ENCODE data around the gene LTC4S.
"Not testable (repeated sequence)": the region's sequence is repeated elsewhere in the genome, so short reads cannot be mapped to it uniquely, and the experiment has no call there.

The LTC4S gene

DNA sequence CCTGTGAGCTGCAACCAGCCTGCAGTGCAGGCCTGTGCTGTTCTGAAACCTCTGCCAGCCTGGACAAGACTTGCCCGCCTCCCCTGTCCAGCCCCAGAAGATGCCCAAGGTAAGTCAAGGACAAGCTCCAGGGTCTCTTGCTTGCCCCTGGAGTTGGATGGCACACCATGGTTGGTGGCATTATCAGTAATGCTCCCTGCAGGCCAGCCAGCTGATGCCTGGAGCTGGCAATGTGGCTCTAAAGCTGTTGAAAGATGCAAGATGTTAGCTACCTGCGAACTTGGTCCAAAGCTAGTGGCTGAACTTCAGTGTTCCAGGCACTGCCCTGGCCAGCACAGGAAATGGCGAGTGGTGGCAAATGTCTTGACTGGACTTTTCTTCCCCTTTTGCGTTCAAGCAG is 14.0 kb upstream of the LTC4S start:
- DNase-seq = no peak
- Histone ChIP-seq H3K27me3 (replicated peaks; ENCODE audit: control insufficient read depth, insufficient read depth, low read length, poor library complexity, severe bottlenecking) (no peaks in the 10 kb centered on the region), H3K27ac (ENCODE audit: insufficient read depth, low read length, poor library complexity, severe bottlenecking) (no peak overlapping the region), H3K4me3 (ENCODE audit: insufficient read depth, low read depth, low read length, poor library complexity, severe bottlenecking) (no peak overlapping the region), H3K36me3 (ENCODE audit: control insufficient read depth, insufficient read depth, low read length) (peaks cover 41% of the 10 kb centered on the region), H3K9me3 (ENCODE audit: control insufficient read depth, low read length) (no peaks in the 10 kb centered on the region), H3K4me1 (ENCODE audit: control insufficient read depth, insufficient read depth, low read length, poor library complexity, severe bottlenecking) (no peaks in the 10 kb centered on the region)

DNA sequence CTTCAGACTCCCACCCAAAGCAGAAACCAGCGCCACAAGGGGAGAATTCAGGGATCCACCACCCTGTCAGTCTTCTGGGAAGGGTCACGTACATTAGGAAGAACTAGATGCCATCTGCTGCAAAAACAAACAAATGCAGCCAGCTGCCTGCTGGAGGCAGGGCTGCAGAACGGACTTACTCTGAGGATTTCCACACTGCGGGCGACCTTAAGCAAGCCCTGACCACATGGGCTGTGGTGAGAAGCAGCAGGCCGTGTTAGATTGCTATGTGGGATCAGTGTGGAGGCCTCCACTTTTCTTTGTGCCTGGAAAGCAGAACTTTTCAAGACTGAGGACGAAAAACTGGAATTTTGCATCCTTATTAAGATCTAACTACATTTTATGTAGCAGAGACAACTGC is 13.4 kb upstream of the LTC4S start:
- no peak overlapping the region for H3K4me3 ChIP-seq (ENCODE audit: insufficient read depth, low read depth, low read length, poor library complexity, severe bottlenecking)
- H3K36me3 ChIP-seq (ENCODE audit: control insufficient read depth, insufficient read depth, low read length) = peaks cover 37% of the 10 kb centered on the region
- H3K4me1 ChIP-seq (ENCODE audit: control insufficient read depth, insufficient read depth, low read length, poor library complexity, severe bottlenecking) = no peaks in the 10 kb centered on the region
- no peak for DNase-seq
- H3K27ac ChIP-seq (ENCODE audit: insufficient read depth, low read length, poor library complexity, severe bottlenecking) = no peak overlapping the region
- H3K9me3 ChIP-seq (ENCODE audit: control insufficient read depth, low read length) = no peaks in the 10 kb centered on the region
- H3K27me3 ChIP-seq (replicated peaks; ENCODE audit: control insufficient read depth, insufficient read depth, low read length, poor library complexity, severe bottlenecking) = no peaks in the 10 kb centered on the region

DNA sequence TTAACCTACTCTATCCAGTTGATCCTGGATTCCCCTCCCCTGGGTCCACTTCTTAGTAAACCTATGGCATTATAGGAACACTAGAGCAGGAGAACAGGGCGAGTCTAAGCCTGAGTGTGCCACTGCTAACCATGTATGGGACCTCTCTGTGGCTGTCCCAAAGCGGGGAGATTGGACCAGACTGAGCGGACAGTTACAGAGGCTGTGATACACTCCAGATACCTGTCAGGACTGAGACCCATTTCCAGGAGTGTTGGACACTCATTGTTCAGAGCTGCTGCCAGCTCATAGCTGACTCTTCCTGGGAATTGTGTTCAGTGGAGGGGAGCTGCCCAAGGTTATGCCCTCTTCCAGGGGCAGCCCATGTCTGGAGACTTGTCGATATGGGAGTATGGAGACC is 11.9 kb upstream of the LTC4S start:
- H3K9me3 ChIP-seq (ENCODE audit: control insufficient read depth, low read length) = no peaks in the 10 kb centered on the region
- H3K4me1 ChIP-seq (ENCODE audit: control insufficient read depth, insufficient read depth, low read length, poor library complexity, severe bottlenecking) = no peaks in the 10 kb centered on the region
- no peak overlapping the region for H3K27ac ChIP-seq (ENCODE audit: insufficient read depth, low read length, poor library complexity, severe bottlenecking)
- H3K27me3 ChIP-seq (replicated peaks; ENCODE audit: control insufficient read depth, insufficient read depth, low read length, poor library complexity, severe bottlenecking) = no peaks in the 10 kb centered on the region
- peaks cover 26% of the 10 kb centered on the region for H3K36me3 ChIP-seq (ENCODE audit: control insufficient read depth, insufficient read depth, low read length)
- DNase-seq = no peak
- H3K4me3 ChIP-seq (ENCODE audit: insufficient read depth, low read depth, low read length, poor library complexity, severe bottlenecking) = no peak overlapping the region

DNA sequence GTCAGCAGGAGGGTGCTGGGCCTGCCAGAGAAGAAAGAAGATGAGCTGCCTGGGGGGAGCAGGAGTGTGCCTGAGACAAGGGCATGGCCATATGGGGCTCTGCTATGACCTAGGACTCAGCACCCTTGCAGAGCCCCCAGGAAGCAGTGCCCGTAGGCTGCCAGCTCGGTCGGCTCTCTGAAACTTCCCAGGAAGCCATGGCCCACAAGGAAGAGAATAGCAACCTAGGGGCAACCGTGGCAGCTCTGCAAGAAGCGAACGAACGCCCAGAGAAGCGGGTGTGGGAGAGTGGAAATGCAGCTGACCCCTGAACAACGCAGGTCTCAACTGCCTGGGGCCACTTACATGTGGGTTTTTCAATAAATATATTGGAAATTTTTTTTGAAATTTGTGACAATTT is 10.7 kb upstream of the LTC4S start:
- Histone ChIP-seq H3K4me1 (ENCODE audit: control insufficient read depth, insufficient read depth, low read length, poor library complexity, severe bottlenecking) (no peaks in the 10 kb centered on the region), H3K4me3 (ENCODE audit: insufficient read depth, low read depth, low read length, poor library complexity, severe bottlenecking) (no peak overlapping the region), H3K36me3 (ENCODE audit: control insufficient read depth, insufficient read depth, low read length) (peaks cover 14% of the 10 kb centered on the region), H3K27ac (ENCODE audit: insufficient read depth, low read length, poor library complexity, severe bottlenecking) (no peak overlapping the region), H3K27me3 (replicated peaks; ENCODE audit: control insufficient read depth, insufficient read depth, low read length, poor library complexity, severe bottlenecking) (no peaks in the 10 kb centered on the region), H3K9me3 (ENCODE audit: control insufficient read depth, low read length) (no peaks in the 10 kb centered on the region)
- DNase-seq = no peak

DNA sequence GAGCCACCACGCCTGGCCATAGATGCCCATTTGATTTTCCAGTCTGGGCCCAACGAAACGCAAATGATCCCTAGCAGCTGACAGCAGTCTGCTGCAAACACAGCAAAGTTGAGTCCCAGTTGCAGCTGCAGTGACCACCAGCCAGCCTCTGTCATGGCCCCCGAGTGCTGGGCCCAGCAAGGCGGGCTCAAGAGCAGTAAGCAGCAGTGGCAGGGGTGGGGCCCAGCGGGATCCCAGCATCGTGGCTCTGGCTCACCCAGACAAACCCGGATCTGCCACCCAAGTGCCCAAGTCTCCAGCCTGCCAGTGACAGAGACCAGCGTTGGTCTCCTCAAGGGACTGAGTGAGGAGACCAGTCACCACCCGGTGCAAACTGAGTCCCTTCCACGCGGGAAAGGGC is 6.9 kb upstream of the LTC4S start:
- Histone ChIP-seq H3K27me3 (replicated peaks; ENCODE audit: control insufficient read depth, insufficient read depth, low read length, poor library complexity, severe bottlenecking) (no peaks in the 10 kb centered on the region), H3K36me3 (ENCODE audit: control insufficient read depth, insufficient read depth, low read length) (no peaks in the 10 kb centered on the region), H3K4me1 (ENCODE audit: control insufficient read depth, insufficient read depth, low read length, poor library complexity, severe bottlenecking) (no peaks in the 10 kb centered on the region), H3K4me3 (ENCODE audit: insufficient read depth, low read depth, low read length, poor library complexity, severe bottlenecking) (no peak overlapping the region), H3K27ac (ENCODE audit: insufficient read depth, low read length, poor library complexity, severe bottlenecking) (no peak overlapping the region), H3K9me3 (ENCODE audit: control insufficient read depth, low read length) (no peaks in the 10 kb centered on the region)
- DNase-seq = no peak

DNA sequence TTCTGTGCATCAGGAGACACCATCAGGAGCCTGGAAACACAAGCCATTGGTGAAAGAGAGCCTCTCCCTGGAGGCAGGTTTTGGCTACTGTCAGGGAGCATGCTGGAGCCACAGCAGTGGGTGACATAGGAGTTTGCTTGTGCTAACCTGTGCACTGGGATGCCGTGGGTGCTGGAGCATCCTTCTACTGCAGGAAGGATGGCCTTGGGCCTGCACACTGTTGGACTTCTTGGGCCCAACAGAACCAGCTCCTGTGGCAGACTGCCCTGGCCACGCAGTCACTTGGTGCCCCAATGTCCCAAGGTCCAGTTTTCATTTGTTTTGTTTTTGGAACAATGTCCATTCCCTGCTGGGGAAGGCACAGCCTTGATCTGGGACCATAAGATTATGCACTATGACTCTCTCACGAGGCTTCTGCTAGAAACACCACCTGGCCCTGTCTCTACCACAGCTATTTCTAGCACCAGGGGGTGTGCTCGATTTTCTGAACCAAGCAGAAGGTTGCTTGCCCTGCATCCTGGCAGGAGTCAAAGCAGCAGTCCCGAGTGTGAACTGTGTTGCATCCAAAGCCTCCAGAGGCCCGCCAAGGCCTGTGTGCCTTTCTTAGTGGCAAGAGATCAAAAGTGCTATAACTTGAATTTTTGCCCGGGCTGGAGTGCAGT is 5.5 kb upstream of the LTC4S start:
- Histone ChIP-seq H3K27me3 (replicated peaks; ENCODE audit: control insufficient read depth, insufficient read depth, low read length, poor library complexity, severe bottlenecking) (no peaks in the 10 kb centered on the region), H3K4me1 (ENCODE audit: control insufficient read depth, insufficient read depth, low read length, poor library complexity, severe bottlenecking) (peaks cover under 1% of the 10 kb centered on the region), H3K9me3 (ENCODE audit: control insufficient read depth, low read length) (no peaks in the 10 kb centered on the region), H3K27ac (ENCODE audit: insufficient read depth, low read length, poor library complexity, severe bottlenecking) (no peak overlapping the region), H3K4me3 (ENCODE audit: insufficient read depth, low read depth, low read length, poor library complexity, severe bottlenecking) (no peak overlapping the region), H3K36me3 (ENCODE audit: control insufficient read depth, insufficient read depth, low read length) (no peaks in the 10 kb centered on the region)
- DNase-seq = no peak

DNA sequence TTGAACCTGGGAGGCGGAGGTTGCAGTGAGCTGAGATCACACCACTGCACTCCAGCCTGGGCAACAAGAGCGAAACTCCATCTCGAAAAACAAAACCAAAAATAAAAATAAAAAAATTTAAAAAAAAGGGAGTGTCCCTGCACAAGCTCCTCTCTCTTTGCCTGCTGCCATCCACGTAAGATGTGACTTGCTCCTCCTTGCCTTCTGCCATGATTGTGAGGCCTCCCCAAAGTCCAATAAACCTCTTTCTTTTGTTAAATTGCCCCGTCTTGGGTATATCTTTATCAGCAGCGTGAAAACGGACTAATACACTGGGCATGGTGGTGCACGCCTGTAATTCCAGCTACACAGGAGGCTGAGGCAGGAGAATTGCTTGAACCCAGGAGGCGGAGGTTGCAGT is 4.5 kb upstream of the LTC4S start:
- peaks cover 10% of the 10 kb centered on the region for H3K4me1 ChIP-seq (ENCODE audit: control insufficient read depth, insufficient read depth, low read length, poor library complexity, severe bottlenecking)
- DNase-seq; H3K4me3 ChIP-seq (ENCODE audit: insufficient read depth, low read depth, low read length, poor library complexity, severe bottlenecking); H3K27me3 ChIP-seq (replicated peaks; ENCODE audit: control insufficient read depth, insufficient read depth, low read length, poor library complexity, severe bottlenecking); H3K27ac ChIP-seq (ENCODE audit: insufficient read depth, low read length, poor library complexity, severe bottlenecking); H3K9me3 ChIP-seq (ENCODE audit: control insufficient read depth, low read length); H3K36me3 ChIP-seq (ENCODE audit: control insufficient read depth, insufficient read depth, low read length): not testable (repeated sequence)

DNA sequence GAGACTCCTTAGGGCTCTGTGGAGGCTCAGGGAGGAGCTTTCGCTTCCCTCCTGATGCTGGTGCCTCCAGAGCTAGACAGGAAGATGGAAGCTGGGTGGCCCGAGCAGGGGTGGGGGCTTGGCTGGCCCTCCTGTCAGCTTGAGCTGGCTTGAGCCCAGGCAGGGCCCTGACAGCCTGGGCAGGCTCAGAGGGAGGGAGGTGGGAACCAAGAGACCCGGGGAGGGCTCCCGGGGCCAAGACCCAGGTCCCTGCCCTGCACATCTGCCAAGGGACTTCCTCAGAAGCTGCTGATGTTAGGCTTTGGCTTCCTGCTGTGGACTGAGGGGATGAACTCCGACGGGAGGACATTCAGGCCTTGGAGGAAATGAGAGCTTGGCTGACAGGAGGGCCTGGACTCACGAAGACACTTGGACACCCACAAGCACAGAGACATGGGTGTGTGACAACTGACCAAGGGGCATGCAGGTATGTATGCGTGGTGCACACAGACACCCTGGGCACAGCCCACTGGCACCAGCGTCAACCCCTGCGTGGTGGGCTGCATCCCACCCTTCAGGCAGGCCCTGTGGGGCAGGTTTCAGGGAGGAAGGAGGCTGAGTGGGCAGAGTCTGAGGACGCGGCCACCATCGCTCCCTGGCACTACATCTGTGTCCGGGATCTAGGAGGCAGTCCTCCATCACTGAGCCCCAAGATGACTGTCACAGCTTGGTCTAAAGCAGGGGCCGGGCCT is 1.7 kb upstream of the LTC4S start:
- H3K4me1 ChIP-seq (ENCODE audit: control insufficient read depth, insufficient read depth, low read length, poor library complexity, severe bottlenecking) = peaks cover 29% of the 10 kb centered on the region

DNA sequence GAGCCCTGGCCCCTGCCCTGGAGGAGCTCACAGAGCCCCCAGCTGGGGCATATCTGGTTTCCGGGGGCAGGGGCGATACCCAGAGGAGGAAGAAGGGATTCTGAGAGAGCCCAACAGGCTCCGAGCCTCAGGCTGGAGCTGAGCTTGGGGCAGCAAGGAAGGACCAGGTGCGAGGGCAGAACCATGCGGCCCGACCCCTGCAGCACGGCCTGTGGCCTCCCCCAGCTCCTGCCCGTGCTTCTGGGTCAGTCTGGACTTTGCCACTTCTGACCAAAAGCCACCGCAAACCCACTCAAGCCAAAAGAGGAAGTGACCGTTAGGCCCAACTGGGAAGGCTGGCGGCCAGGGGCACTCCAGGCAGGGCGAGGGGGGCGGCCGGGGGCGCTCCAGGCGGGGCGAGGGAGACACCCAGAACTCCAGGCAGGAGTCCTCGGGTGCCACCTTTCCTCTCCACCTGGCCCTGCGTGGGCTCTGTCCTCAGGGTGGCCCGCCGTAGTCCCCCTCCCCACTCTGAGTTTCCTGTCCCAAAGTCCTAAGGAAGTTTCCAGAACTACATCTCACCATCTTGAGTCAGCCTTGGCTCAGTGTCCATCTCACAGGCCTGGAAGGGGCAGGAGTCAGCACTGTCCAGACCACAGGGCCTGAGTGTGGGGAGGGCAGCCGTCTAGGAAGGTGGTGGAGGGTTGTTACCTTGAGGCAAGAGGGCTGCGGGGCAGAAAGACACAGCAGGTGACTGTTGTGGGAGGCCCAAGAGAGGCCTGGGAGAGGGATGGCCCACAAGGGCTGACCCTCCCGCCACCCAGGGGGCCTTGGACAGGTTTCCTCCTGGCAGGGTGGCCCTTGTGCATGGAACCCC is 946 bp upstream of the LTC4S start:
- no peak for DNase-seq
- H3K9me3 ChIP-seq (ENCODE audit: control insufficient read depth, low read length) = no peaks in the 10 kb centered on the region
- no peak overlapping the region for H3K4me3 ChIP-seq (ENCODE audit: insufficient read depth, low read depth, low read length, poor library complexity, severe bottlenecking)
- H3K27ac ChIP-seq (ENCODE audit: insufficient read depth, low read length, poor library complexity, severe bottlenecking) = no peak overlapping the region
- H3K36me3 ChIP-seq (ENCODE audit: control insufficient read depth, insufficient read depth, low read length) = peaks cover under 1% of the 10 kb centered on the region
- H3K4me1 ChIP-seq (ENCODE audit: control insufficient read depth, insufficient read depth, low read length, poor library complexity, severe bottlenecking) = peaks cover 29% of the 10 kb centered on the region
- H3K27me3 ChIP-seq (replicated peaks; ENCODE audit: control insufficient read depth, insufficient read depth, low read length, poor library complexity, severe bottlenecking) = no peaks in the 10 kb centered on the region

More for the DNA sequence above, 1.7 kb upstream of the LTC4S start:
- H3K4me3 ChIP-seq (ENCODE audit: insufficient read depth, low read depth, low read length, poor library complexity, severe bottlenecking) = no peak overlapping the region
- no peaks in the 10 kb centered on the region for H3K9me3 ChIP-seq (ENCODE audit: control insufficient read depth, low read length)
- no peaks in the 10 kb centered on the region for H3K36me3 ChIP-seq (ENCODE audit: control insufficient read depth, insufficient read depth, low read length)
- no peak overlapping the region for H3K27ac ChIP-seq (ENCODE audit: insufficient read depth, low read length, poor library complexity, severe bottlenecking)
- no peaks in the 10 kb centered on the region for H3K27me3 ChIP-seq (replicated peaks; ENCODE audit: control insufficient read depth, insufficient read depth, low read length, poor library complexity, severe bottlenecking)
- DNase-seq = no peak

DNA sequence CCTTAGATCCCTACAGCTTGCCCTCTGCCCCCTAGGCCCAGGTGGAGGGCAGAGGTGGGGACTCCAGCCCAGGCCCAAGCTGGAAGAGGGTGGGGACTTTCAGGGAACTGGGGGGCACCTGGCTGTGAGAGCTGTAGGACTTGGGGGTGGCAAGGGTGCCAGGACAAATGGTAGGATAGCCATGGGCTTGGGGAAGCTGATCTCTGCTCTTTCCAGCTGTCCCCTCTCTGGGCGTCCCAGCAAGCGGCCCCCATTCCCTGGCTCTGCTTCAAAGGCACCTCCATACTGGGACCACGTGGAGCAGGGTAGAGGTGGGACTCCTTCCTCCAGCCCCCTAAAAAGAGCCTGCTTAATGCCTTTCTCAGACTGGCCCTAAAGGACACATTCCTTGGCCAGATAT is 385 bp downstream of the LTC4S start:
- H3K27ac ChIP-seq (ENCODE audit: insufficient read depth, low read length, poor library complexity, severe bottlenecking) = peak overlapping the region; percentile 59
- peak overlapping the region; percentile 11 for H3K4me3 ChIP-seq (ENCODE audit: insufficient read depth, low read depth, low read length, poor library complexity, severe bottlenecking)
- no peaks in the 10 kb centered on the region for H3K27me3 ChIP-seq (replicated peaks; ENCODE audit: control insufficient read depth, insufficient read depth, low read length, poor library complexity, severe bottlenecking)
- DNase-seq = no peak
- H3K9me3 ChIP-seq (ENCODE audit: control insufficient read depth, low read length) = no peaks in the 10 kb centered on the region
- peaks cover 14% of the 10 kb centered on the region for H3K36me3 ChIP-seq (ENCODE audit: control insufficient read depth, insufficient read depth, low read length)
- peaks cover 29% of the 10 kb centered on the region for H3K4me1 ChIP-seq (ENCODE audit: control insufficient read depth, insufficient read depth, low read length, poor library complexity, severe bottlenecking)

Measured in effector memory CD4-positive, alpha-beta T cell (primary cell).